ENCODE measurements around the gene PILRB. TPM values are rescaled to one million over a fixed set of nuclear protein-coding genes. Genes with fewer than 3 reads are reported as not detected.

The PILRB gene
- total RNA-seq, 1 experiment from 2014 or later = 60.2 TPM

DNA sequence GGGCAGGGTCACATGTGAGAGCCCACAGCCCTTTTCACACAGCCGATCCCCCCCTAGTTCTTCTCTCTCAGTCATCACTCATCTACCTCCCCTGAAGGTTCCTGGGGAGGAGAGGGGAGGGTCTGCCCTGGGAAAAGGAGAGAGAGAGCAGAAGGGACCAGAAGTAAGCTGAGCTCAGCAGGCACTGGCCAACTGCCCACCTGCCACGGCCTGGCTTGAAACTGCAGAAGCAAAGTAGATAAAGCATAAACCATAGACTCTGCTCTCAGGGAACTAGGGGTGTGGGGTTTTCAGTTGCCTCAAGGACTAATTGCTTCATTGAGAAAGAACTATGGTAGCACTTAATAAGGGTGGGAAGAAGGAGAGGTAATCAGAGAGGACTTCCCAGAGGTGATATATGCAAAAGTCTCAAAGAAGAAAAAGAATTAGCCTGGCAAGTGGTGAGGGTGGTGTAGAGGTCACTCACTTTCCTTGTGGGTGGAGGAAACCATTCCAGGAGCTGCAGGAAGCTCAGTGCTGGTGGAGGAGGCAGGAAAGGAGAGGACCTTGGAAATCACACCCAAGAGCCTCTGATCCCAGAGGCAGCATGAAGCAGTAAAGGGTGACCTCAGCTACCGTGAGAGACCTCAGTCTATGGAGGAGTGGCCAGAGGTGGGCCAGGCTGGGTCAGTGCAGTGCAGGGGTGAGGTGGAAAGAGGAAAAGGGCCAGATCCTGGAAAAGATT lies 32.5 kb downstream of the PILRB start:
- POLR2A ChIA-PET = no interaction called here
- Histone ChIP-seq H3K9ac (ENCODE audit: low read length) (no peak overlapping the region), H3K36me3 (ENCODE audit: control insufficient read depth in 1 of 2, insufficient read depth in 2 of 2, low read length in 2 of 2) (no peaks in the 10 kb centered on the region), H3K79me2 (ENCODE audit: insufficient read depth, low read length) (no peaks in the 10 kb centered on the region), H3K27me3 (ENCODE audit: insufficient read depth, low read length) (no peaks in the 10 kb centered on the region), H3K4me2 (ENCODE audit: low read length) (no peak overlapping the region), H3K9me2 (ENCODE audit: insufficient read depth) (no peaks in the 10 kb centered on the region), H3K9me3 (ENCODE audit: control insufficient read depth in 1 of 2, insufficient read depth in 1 of 2, low read depth in 1 of 2, low read length in 2 of 2) (no peaks in the 10 kb centered on the region), H3K4me3 (replicated peaks in 1 of 2; ENCODE audit: low read depth in 1 of 2, low read length in 2 of 2) (no peak overlapping the region), H2AFZ (ENCODE audit: low read depth, low read length, poor library complexity, severe bottlenecking) (no peak overlapping the region), H3K4me1 (ENCODE audit: control insufficient read depth in 1 of 2, insufficient read depth in 2 of 2, low read length in 2 of 2) (no peaks in the 10 kb centered on the region), H4K20me1 (ENCODE audit: insufficient read depth) (no peaks in the 10 kb centered on the region), H3K27ac (ENCODE audit: low read depth, low read length) (no peak overlapping the region)
- RAD21 ChIA-PET (ENCODE audit: low non-redundant PET in 1 of 2, low total read pairs in 2 of 2, uncharacterized antibody in 2 of 2, unreplicated experiment in 2 of 2) = no interaction called here
- BruUV-seq (replicated peaks) = no TSS peak
- CTCF ChIA-PET = no interaction called here
- DNase-seq (ENCODE audit: low read depth, low spot score) (no peak), ATAC-seq (no peak)
- TF ChIP-seq ELF1 (IDR thresholded peaks at IDR 0.05; ENCODE audit: borderline replicate concordance, low read depth) = no peak
- TF ChIP-seq POLR2A (IDR thresholded peaks at IDR 0.05; ENCODE audit: borderline replicate concordance, extremely low read depth, insufficient read depth, insufficient read length) = no peak
- TF ChIP-seq SP1 (IDR thresholded peaks at IDR 0.05; ENCODE audit: low read depth) = no peak
- TF ChIP-seq MAX (IDR thresholded peaks at IDR 0.05) = no peak
- no peak for TF ChIP-seq CTCF (IDR thresholded peaks at IDR 0.05 in 2 of 3, conservative IDR thresholded peaks at IDR 0.05 in 1 of 3; ENCODE audit: borderline replicate concordance in 1 of 3, insufficient read depth in 1 of 3, low read depth in 2 of 3, low read length in 2 of 3)
- intact Hi-C loops (cut with micrococcal nuclease) = no loop called here

DNA sequence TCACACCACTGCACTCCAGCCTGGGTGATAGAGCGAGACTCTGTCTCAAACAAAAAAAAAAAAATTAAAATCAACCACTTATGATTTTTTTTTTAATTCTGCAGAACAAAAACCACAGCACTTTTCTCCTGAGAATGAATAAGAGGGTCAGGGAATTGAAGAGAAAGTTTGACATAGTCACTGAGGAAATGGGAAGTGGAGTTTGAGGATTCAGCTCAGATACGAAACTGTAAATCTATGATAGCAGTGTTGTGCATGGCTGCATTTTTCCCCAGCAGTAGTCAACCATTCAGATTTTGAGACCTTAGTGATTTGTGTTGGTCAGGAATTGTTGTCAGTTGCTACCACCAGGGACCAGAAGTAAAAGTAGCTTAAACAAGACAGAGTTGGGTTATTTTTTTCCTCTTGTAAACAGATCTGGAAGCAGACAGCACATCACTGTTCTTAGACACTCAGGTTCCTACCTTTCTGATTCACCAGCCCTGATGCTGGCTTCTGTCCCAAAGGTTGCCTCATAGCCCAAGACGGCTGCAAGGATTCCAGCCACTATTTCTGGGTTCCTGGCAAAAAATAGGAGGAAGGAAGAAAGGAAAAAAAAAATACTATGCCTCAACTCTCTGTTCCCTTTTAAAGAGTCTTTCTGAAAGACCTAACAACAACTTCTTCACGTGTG lies 35.5 kb downstream of the PILRB start:
- Histone ChIP-seq H3K27ac (ENCODE audit: low read depth, low read length) (no peak overlapping the region), H3K36me3 (ENCODE audit: control insufficient read depth in 1 of 2, insufficient read depth in 2 of 2, low read length in 2 of 2) (no peaks in the 10 kb centered on the region), H3K79me2 (ENCODE audit: insufficient read depth, low read length) (no peaks in the 10 kb centered on the region), H3K9me2 (ENCODE audit: insufficient read depth) (no peaks in the 10 kb centered on the region), H3K4me3 (replicated peaks in 1 of 2; ENCODE audit: low read depth in 1 of 2, low read length in 2 of 2) (no peak overlapping the region), H3K4me1 (ENCODE audit: control insufficient read depth in 1 of 2, insufficient read depth in 2 of 2, low read length in 2 of 2) (no peaks in the 10 kb centered on the region), H4K20me1 (ENCODE audit: insufficient read depth) (no peaks in the 10 kb centered on the region), H2AFZ (ENCODE audit: low read depth, low read length, poor library complexity, severe bottlenecking) (no peak overlapping the region), H3K9ac (ENCODE audit: low read length) (no peak overlapping the region), H3K9me3 (ENCODE audit: control insufficient read depth in 1 of 2, insufficient read depth in 1 of 2, low read depth in 1 of 2, low read length in 2 of 2) (no peaks in the 10 kb centered on the region), H3K4me2 (ENCODE audit: low read length) (no peak overlapping the region), H3K27me3 (ENCODE audit: insufficient read depth, low read length) (no peaks in the 10 kb centered on the region)
- no peak for DNase-seq (ENCODE audit: low read depth, low spot score)
- POLR2A ChIA-PET = no interaction called here
- CTCF ChIA-PET = interaction anchor here (1.3 kb wide), 1 partner anchor 14 kb away, joined by 5 read pairs; no protein-coding TSS in a partner anchor
- RAD21 ChIA-PET (ENCODE audit: low non-redundant PET in 1 of 2, low total read pairs in 2 of 2, uncharacterized antibody in 2 of 2, unreplicated experiment in 2 of 2) = no interaction called here
- BruUV-seq (replicated peaks) = no TSS peak
- no peak for ATAC-seq
- intact Hi-C loops (cut with micrococcal nuclease) = no loop called here
- TF ChIP-seq YY1 (IDR thresholded peaks at IDR 0.05; ENCODE audit: extremely low read depth, insufficient replicate concordance, low read depth, low read length) = no peak
- no peak for TF ChIP-seq EZH2phosphoT487 (IDR thresholded peaks at IDR 0.05; ENCODE audit: borderline replicate concordance)
- no peak for TF ChIP-seq JUND (IDR thresholded peaks at IDR 0.05)
- no peak for TF ChIP-seq TCF7L2 (IDR thresholded peaks at IDR 0.05; ENCODE audit: borderline replicate concordance, extremely low read depth, insufficient read depth, insufficient read length)
- TF ChIP-seq, protein P1, sequence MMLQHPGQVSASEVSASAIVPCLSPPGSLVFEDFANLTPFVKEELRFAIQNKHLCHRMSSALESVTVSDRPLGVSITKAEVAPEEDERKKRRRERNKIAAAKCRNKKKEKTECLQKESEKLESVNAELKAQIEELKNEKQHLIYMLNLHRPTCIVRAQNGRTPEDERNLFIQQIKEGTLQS (IDR thresholded peaks at IDR 0.05) = no peak
- no peak for TF ChIP-seq EGR1 (IDR thresholded peaks at IDR 0.05; ENCODE audit: low read depth)
- TF ChIP-seq, protein P2, sequence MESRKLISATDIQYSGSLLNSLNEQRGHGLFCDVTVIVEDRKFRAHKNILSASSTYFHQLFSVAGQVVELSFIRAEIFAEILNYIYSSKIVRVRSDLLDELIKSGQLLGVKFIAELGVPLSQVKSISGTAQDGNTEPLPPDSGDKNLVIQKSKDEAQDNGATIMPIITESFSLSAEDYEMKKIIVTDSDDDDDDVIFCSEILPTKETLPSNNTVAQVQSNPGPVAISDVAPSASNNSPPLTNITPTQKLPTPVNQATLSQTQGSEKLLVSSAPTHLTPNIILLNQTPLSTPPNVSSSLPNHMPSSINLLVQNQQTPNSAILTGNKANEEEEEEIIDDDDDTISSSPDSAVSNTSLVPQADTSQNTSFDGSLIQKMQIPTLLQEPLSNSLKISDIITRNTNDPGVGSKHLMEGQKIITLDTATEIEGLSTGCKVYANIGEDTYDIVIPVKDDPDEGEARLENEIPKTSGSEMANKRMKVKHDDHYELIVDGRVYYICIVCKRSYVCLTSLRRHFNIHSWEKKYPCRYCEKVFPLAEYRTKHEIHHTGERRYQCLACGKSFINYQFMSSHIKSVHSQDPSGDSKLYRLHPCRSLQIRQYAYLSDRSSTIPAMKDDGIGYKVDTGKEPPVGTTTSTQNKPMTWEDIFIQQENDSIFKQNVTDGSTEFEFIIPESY (IDR thresholded peaks at IDR 0.05; ENCODE audit: extremely low read depth, insufficient replicate concordance, low read length) = no peak
- TF ChIP-seq CEBPB (IDR thresholded peaks at IDR 0.05; ENCODE audit: low read depth) = no peak
- no peak for TF ChIP-seq SRF (IDR thresholded peaks at IDR 0.05; ENCODE audit: low read depth)
- no peak for TF ChIP-seq RAD21 (IDR thresholded peaks at IDR 0.05; ENCODE audit: low read depth)
- no peak for TF ChIP-seq FOSL1 (IDR thresholded peaks at IDR 0.05; ENCODE audit: low read depth)
